HepG2 (cell line): ENCODE results near the gene AHCYL2. TPM values are rescaled to one million over a fixed set of nuclear protein-coding genes. Genes with fewer than 3 reads are reported as not detected.

Experiments
- ATAC-seq: fragments of 200-7000 bp; cut with Tn5 transposase; 3 replicates; pipeline ENCODE4 v1.9.1; 2020; ENCODE audit warnings: mild to moderate bottlenecking, moderate library complexity
- BruUV-seq: library from RNA; stranded (reverse); fragments of 400-500 nt; replicated peaks from 2 replicates; lab custom pipeline; 2021; lab: Mats Ljungman, UMichigan
- CTCF ChIA-PET: fragments of 300-600 bp; formaldehyde crosslinking; extraction: SDS; loops from one replicate; lab custom pipeline; 2021; ENCODE audit warnings: low total read pairs, inconsistent platforms, low intra/inter-chr PET ratio; lab: Yijun Ruan, JAX
- POLR2A ChIA-PET: fragments of 350-600 bp; sonication (Branson Sonifier 250); formaldehyde crosslinking; loops from one replicate; lab custom pipeline; 2020; ENCODE audit warnings: antibody characterized with exemption, inconsistent platforms; lab: Yijun Ruan, JAX
- DNase-seq: peaks from one replicate; pipeline ENCODE4 v3.0.0-alpha.2; 2015; ENCODE audit warnings: low spot score
- FAIRE-seq: peaks from 3 replicates; lab custom pipeline; 2011; peaks lifted over from hg19 to GRCh38; lab: Jason Lieb, UNC
- H2AFZ ChIP-seq: one replicate; pipeline ENCODE4 v1.6.1; 2011; ENCODE audit warnings: low read length, inconsistent platforms
- H3K27ac ChIP-seq: fragments of 300-600 bp; 3 replicates; pipeline ENCODE4 v1.8.0; 2011; ENCODE audit warnings: mixed run types, mild to moderate bottlenecking, mixed read lengths, low read length, inconsistent platforms; ENCODE audit not compliant: insufficient read depth; ENCODE audit errors: extremely low read length
- H3K27me3 ChIP-seq, 2 experiments: fragments of 200-600 bp in 1 of 2; 2 replicates in 1 of 2; 3 replicates in 1 of 2; pipeline versions ENCODE4 v1.6.0 to v1.8.0; 2011; ENCODE audit warnings: low read length in 2 of 2, mild to moderate bottlenecking in 2 of 2, moderate library complexity in 2 of 2, inconsistent platforms in 1 of 2; ENCODE audit not compliant: insufficient read depth in 2 of 2, control insufficient read depth in 1 of 2
- H3K36me3 ChIP-seq, 2 experiments: fragments of 200-600 bp in 1 of 2; replicated peaks in 1 of 2; 2 replicates in 1 of 2; 3 replicates in 1 of 2; pipeline versions ENCODE4 v1.5.1 to v1.8.0; 2011; ENCODE audit warnings: low read length in 2 of 2, inconsistent platforms in 1 of 2; ENCODE audit not compliant: insufficient read depth in 2 of 2, control insufficient read depth in 1 of 2
- H3K4me1 ChIP-seq: 2 replicates; pipeline ENCODE4 v1.5.1; 2012; ENCODE audit warnings: low read length, inconsistent platforms; ENCODE audit not compliant: insufficient read depth
- H3K4me2 ChIP-seq: 2 replicates; pipeline ENCODE4 v1.6.0; 2011; ENCODE audit warnings: low read depth, low read length, inconsistent platforms
- H3K4me3 ChIP-seq, 3 experiments: fragments of 200-600 bp in 1 of 3; sonication (generic), shearing (Covaris generic) in 1 of 3; replicated peaks in 1 of 3; 2 replicates each; pipeline ENCODE4 v1.5.1; 2011 to 2016; ENCODE audit warnings: low read length in 3 of 3, inconsistent platforms in 2 of 3, low read depth in 2 of 3, mild to moderate bottlenecking in 2 of 3, control low read depth in 1 of 3, mixed read lengths in 1 of 3; ENCODE audit not compliant: insufficient read depth in 1 of 3
- H3K79me2 ChIP-seq: one replicate; pipeline ENCODE4 v1.6.1; 2011; ENCODE audit warnings: low read length, inconsistent platforms; ENCODE audit not compliant: insufficient read depth
- H3K9ac ChIP-seq: 2 replicates; pipeline ENCODE4 v1.6.0; 2011; ENCODE audit warnings: mild to moderate bottlenecking, low read depth, low read length, inconsistent platforms; ENCODE audit not compliant: insufficient read depth
- H3K9me3 ChIP-seq: 2 replicates; pipeline ENCODE4 v1.5.1; 2012; ENCODE audit warnings: mild to moderate bottlenecking, low read length
- H4K20me1 ChIP-seq: 2 replicates; pipeline ENCODE4 v1.6.0; 2011; ENCODE audit warnings: inconsistent platforms, mild to moderate bottlenecking, low read length, moderate library complexity; ENCODE audit not compliant: insufficient read depth
- KDM2A ChIP-seq: sonication (generic); formaldehyde crosslinking; IDR thresholded peaks from 2 replicates; pipeline ENCODE4 v1.4.0; 2020; ENCODE audit warnings: low read depth, missing genetic modification reagents, borderline replicate concordance
- SAP130 ChIP-seq: IDR thresholded peaks from 2 replicates; pipeline ENCODE4 v1.6.1; 2016; ENCODE audit warnings: low read depth
- ZNF501 ChIP-seq: sonication (generic); formaldehyde crosslinking; IDR thresholded peaks from 2 replicates; pipeline ENCODE4 v1.5.1; 2020; ENCODE audit warnings: mild to moderate bottlenecking, moderate library complexity, missing genetic modification reagents
- WGBS: methylation state at CpG from one replicate; pipeline ENCODE4 v1.1.6; 2017; ENCODE audit warnings: low lambda C conversion rate; 5-methylcytosine and 5-hydroxymethylcytosine counted together
- in situ Hi-C: cut with HindIII; loops from 2 replicates; pipeline ENCODE4 v1.10.0; 2017; ENCODE audit warnings: low pct_unique_long_range_greater_than_20kb; ENCODE audit not compliant: extremely low pct_ligation_motif_present
- intact Hi-C: fragments of 100-400 bp; cut with micrococcal nuclease; formaldehyde crosslinking; loops from one replicate; pipeline ENCODE4 v1.10.0; 2022; ENCODE audit not compliant: unreplicated experiment
- polyA plus RNA-seq, 8 experiments: library from polyadenylated mRNA; depleted of rRNA in 3 of 8; stranded (reverse) in 7 of 8; unstranded in 1 of 8; fragments of >200 nt; fragmentation: Illumina TruSeq in 4 of 8; extraction: Trizol in 4 of 8; gene quantifications; 2 replicates each; pipeline versions ENCODE4 v1.2.1 to v1.2.3, GENCODE V29; 2011 to 2016; ENCODE audit warnings: low read depth in 4 of 8, missing spikeins in 1 of 8, mixed read lengths in 1 of 8; ENCODE audit not compliant: insufficient read depth in 1 of 8
- total RNA-seq, 5 experiments: library from RNA; depleted of rRNA; stranded (reverse); fragments of >200 nt; fragmentation: Illumina TruSeq; extraction: Trizol; gene quantifications; 2 replicates each; pipeline ENCODE4 v1.2.3, GENCODE V29; 2016; ENCODE audit warnings: low read depth in 1 of 5
- TF ChIP-seq, protein P1 (sequence below): sonication (generic); formaldehyde crosslinking; IDR thresholded peaks from 2 replicates; pipeline ENCODE4 v1.4.0; 2020; ENCODE audit warnings: missing genetic modification reagents, mild to moderate bottlenecking, borderline replicate concordance
- TF ChIP-seq, protein P2 (sequence below): sonication (generic); formaldehyde crosslinking; IDR thresholded peaks from 2 replicates; pipeline ENCODE4 v1.4.0; 2020; ENCODE audit warnings: low read depth, mild to moderate bottlenecking, missing genetic modification reagents

Gene AHCYL2
- total and polyA plus RNA-seq, 2 of the 13 experiments (the other 11 are each of a cell fraction or from before 2014, with no cell fraction given): 9.5 to 14.7 TPM

DNA sequence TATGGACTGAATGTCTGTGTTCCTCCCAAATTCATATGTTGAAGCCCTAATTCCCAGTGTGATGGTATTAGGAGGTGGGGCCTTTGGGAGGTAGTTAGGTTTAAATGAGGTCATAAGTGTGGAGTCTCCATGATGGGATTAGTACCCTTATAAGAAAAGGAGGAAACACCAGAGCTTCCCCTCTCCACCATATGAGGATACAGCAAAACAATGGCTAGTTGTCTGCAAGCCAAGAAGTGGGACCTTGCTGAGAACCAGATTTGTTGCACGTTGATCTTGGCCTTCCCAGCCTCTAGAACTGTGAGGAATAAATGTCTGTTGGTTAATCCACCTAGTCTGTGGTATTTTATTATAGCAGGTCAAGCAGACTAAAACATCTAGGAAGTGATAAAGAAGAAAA is 102.2 kb downstream of the AHCYL2 start:
- no peaks in the 10 kb centered on the region for H3K4me1 ChIP-seq
- H3K27ac ChIP-seq: no peak overlapping the region
- no peaks in the 10 kb centered on the region for H3K36me3 ChIP-seq
- no peak overlapping the region for H2AFZ ChIP-seq
- H4K20me1 ChIP-seq: no peaks in the 10 kb centered on the region
- ChIA-PET POLR2A (no interaction called here), CTCF (no interaction called here)
- in situ Hi-C loops: no loop called here
- TF ChIP-seq, protein P1, sequence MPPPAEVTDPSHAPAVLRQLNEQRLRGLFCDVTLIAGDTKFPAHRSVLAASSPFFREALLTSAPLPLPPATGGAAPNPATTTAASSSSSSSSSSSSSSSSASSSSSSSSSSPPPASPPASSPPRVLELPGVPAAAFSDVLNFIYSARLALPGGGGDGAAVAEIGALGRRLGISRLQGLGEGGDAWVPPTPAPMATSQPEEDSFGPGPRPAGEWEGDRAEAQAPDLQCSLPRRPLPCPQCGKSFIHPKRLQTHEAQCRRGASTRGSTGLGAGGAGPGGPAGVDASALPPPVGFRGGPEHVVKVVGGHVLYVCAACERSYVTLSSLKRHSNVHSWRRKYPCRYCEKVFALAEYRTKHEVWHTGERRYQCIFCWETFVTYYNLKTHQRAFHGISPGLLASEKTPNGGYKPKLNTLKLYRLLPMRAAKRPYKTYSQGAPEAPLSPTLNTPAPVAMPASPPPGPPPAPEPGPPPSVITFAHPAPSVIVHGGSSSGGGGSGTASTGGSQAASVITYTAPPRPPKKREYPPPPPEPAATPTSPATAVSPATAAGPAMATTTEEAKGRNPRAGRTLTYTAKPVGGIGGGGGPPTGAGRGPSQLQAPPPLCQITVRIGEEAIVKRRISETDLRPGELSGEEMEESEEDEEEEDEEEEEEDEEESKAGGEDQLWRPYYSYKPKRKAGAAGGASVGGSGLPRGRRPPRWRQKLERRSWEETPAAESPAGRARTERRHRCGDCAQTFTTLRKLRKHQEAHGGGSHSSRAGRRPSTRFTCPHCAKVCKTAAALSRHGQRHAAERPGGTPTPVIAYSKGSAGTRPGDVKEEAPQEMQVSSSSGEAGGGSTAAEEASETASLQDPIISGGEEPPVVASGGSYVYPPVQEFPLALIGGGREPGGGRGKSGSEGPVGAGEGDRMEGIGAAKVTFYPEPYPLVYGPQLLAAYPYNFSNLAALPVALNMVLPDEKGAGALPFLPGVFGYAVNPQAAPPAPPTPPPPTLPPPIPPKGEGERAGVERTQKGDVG (CRISPR knock-in tag): no peak
- TF ChIP-seq SAP130 (CRISPR knock-in tag) (no peak), ZNF501 (no peak), KDM2A (no peak)
- TF ChIP-seq, protein P2, sequence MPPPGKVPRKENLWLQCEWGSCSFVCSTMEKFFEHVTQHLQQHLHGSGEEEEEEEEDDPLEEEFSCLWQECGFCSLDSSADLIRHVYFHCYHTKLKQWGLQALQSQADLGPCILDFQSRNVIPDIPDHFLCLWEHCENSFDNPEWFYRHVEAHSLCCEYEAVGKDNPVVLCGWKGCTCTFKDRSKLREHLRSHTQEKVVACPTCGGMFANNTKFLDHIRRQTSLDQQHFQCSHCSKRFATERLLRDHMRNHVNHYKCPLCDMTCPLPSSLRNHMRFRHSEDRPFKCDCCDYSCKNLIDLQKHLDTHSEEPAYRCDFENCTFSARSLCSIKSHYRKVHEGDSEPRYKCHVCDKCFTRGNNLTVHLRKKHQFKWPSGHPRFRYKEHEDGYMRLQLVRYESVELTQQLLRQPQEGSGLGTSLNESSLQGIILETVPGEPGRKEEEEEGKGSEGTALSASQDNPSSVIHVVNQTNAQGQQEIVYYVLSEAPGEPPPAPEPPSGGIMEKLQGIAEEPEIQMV (CRISPR knock-in tag): no peak
- H3K27me3 ChIP-seq: no peaks in the 10 kb centered on the region
- intact Hi-C loops: no loop called here
- no peak overlapping the region for H3K9ac ChIP-seq
- ATAC-seq: no peak
- DNase-seq: no peak
- no peak overlapping the region for H3K4me3 ChIP-seq
- no peaks in the 10 kb centered on the region for H3K79me2 ChIP-seq
- no peaks in the 10 kb centered on the region for H3K9me3 ChIP-seq
- BruUV-seq: no TSS peak
- WGBS: 92% methylated on average over 1 of the region's 1 CpG
- no peak for FAIRE-seq
- H3K4me2 ChIP-seq: no peak overlapping the region
